ENCODE measurements around the gene CHAT.
A peak's percentile ranks its signal among the peaks of the same experiment; 100 is the strongest.

CHAT gene

GRCh38 chr10:49593564-49593875 is 20.3 kb upstream of the CHAT start:
- TF ChIP-seq CTCF (IDR thresholded peaks at IDR 0.05) = no peak

- no peak for TF ChIP-seq CTCF (IDR thresholded peaks at IDR 0.05)
These were observed 19.8 kb upstream of the CHAT start for GRCh38 chr10:49593998-49594397.

- TF ChIP-seq CTCF (IDR thresholded peaks at IDR 0.05) = peak; percentile 83
These were observed 19.2 kb upstream of the CHAT start for GRCh38 chr10:49594594-49594993.

- TF ChIP-seq CTCF (IDR thresholded peaks at IDR 0.05) = no peak
These were observed 18.7 kb upstream of the CHAT start for GRCh38 chr10:49595003-49595712.

GRCh38 chr10:49595713-49596492 is 17.9 kb upstream of the CHAT start:
- no peak for TF ChIP-seq CTCF (IDR thresholded peaks at IDR 0.05)

GRCh38 chr10:49596493-49596809 is 17.4 kb upstream of the CHAT start:
- no peak for TF ChIP-seq CTCF (IDR thresholded peaks at IDR 0.05)

- no peak for TF ChIP-seq CTCF (IDR thresholded peaks at IDR 0.05)
These were observed 17.0 kb upstream of the CHAT start for GRCh38 chr10:49596836-49597235.

Measured in LNCAP (cell line).